Gastroesophageal sphincter (tissue), 4 donors: Measurements from ENCODE around the gene SENP7. TPM values are rescaled to one million over a fixed set of nuclear protein-coding genes. Genes with fewer than 3 reads are reported as not detected.

Source experiments
- ATAC-seq: fragments of 150-250 bp; one replicate; pipeline ENCODE4 v1.9.1; 2016; ENCODE audit warnings: mild to moderate bottlenecking, moderate library complexity
- H3K27ac ChIP-seq, 4 donors: fragments of 200-600 bp; sonication (generic) in 3 of 4; 1 replicate in 3 of 4; 2 replicates in 1 of 4; pipeline ENCODE4 v1.5.1; 2016 to 2019
- H3K27me3 ChIP-seq: fragments of 200-600 bp; sonication (generic); one replicate; pipeline ENCODE4 v1.5.1; 2019
- H3K36me3 ChIP-seq, 2 donors: fragments of 200-600 bp; sonication (generic); one replicate each; pipeline ENCODE4 v1.5.1; 2019; ENCODE audit warnings: control low read depth in 1 of 2
- H3K4me1 ChIP-seq, 3 donors: fragments of 200-600 bp; sonication (generic); 1 replicate in 2 of 3; 2 replicates in 1 of 3; pipeline ENCODE4 v1.5.1; 2016 to 2019; ENCODE audit warnings: control low read depth in 2 of 3
- H3K4me3 ChIP-seq, 2 donors: fragments of 200-600 bp; sonication (generic); one replicate each; pipeline ENCODE4 v1.5.1; 2019; ENCODE audit warnings: mild to moderate bottlenecking in 1 of 2, moderate library complexity in 1 of 2
- H3K9me3 ChIP-seq, 3 donors: fragments of 200-600 bp; sonication (generic); one replicate each; pipeline ENCODE4 v1.5.1; 2017 to 2019; ENCODE audit warnings: control low read depth in 2 of 3
- CTCF ChIP-seq, 4 experiments: fragments of 200-600 bp in 2 of 4; fragments of 450-650 bp in 2 of 4; sonication (generic) in 1 of 4; IDR thresholded peaks; one replicate each; pipeline ENCODE4 v1.5.1; 2017 to 2019; ENCODE audit warnings: antibody characterized with exemption in 4 of 4, mild to moderate bottlenecking in 2 of 4, moderate library complexity in 2 of 4
- EP300 ChIP-seq: sonication (generic); formaldehyde crosslinking; IDR thresholded peaks from one replicate; pipeline ENCODE4 v1.6.1; 2017; ENCODE audit warnings: antibody characterized with exemption, mild to moderate bottlenecking
- POLR2A ChIP-seq, 2 donors: fragments of 450-650 bp; IDR thresholded peaks; one replicate each; pipeline ENCODE4 v1.6.1; 2017; ENCODE audit warnings: antibody characterized with exemption in 2 of 2, mild to moderate bottlenecking in 2 of 2, moderate library complexity in 1 of 2
- POLR2AphosphoS5 ChIP-seq: sonication (generic); formaldehyde crosslinking; IDR thresholded peaks from one replicate; pipeline ENCODE4 v1.6.1; 2017; ENCODE audit warnings: antibody characterized with exemption
- WGBS, 2 donors: methylation state at CpG; one replicate each; pipeline ENCODE4 v1.1.5; 2018; ENCODE audit warnings: low coverage in 1 of 2; 5-methylcytosine and 5-hydroxymethylcytosine counted together
- total RNA-seq, 4 donors: library from RNA; depleted of rRNA; stranded (reverse); fragments of >200 nt; gene quantifications; one replicate each; pipeline ENCODE4 v1.1.0, GENCODE V29; 2016

Gene SENP7
- total RNA-seq, 4 donors from 2014 or later, result 14.8 to 41.4 (median 23.0) TPM

- Histone ChIP-seq H3K27me3 (no peaks in the 10 kb centered on the region), H3K4me1 (no peaks in the 10 kb centered on the region), H3K4me3 (no peak overlapping the region), H3K27ac (no peak overlapping the region), H3K36me3 (no peaks in the 10 kb centered on the region), H3K9me3 (peaks cover 0 to 8% (median 0%) of the 10 kb centered on the region in 3 donors)
- no peak for ATAC-seq
- 31 to 36% methylated on average over 5 of the region's 5 CpGs for WGBS, 2 donors
- TF ChIP-seq POLR2AphosphoS5 (no peak), CTCF (IDR thresholded peaks at IDR 0.05) (no peak), EP300 (no peak)
Measured at GRCh38 chr3:101303089-101303731, 209.8 kb downstream of the SENP7 start.

DNA sequence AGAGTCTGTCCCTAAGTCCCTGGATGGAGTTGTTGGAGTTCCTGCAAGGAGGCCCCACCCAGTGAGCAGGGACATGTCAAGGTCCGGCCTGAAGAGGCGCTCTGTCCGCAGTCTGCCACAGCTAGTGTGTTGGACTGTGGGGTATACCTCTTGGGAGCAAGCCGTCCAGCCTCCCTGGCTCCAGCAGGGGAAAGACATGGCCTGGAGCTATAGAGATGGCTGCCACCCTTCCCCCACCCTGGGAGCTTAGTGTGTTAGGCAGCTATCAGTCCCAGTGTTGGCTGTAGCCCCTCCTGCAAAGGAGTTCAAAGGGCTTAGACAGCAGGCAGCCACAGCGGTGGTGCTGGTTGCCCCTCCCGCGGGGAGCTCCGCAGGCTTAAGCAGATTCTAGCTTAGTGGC, 212.9 kb downstream of the SENP7 start:
- H3K36me3 ChIP-seq, result no peaks in the 10 kb centered on the region
- no peaks in the 10 kb centered on the region for H3K4me1 ChIP-seq
- TF ChIP-seq POLR2AphosphoS5, result no peak
- TF ChIP-seq EP300, result no peak
- no peak for TF ChIP-seq POLR2A (IDR thresholded peaks at IDR 0.05)
- TF ChIP-seq CTCF (IDR thresholded peaks at IDR 0.05), result no peak
- no peak for ATAC-seq
- no peak overlapping the region for H3K27ac ChIP-seq
- no CpG with 5 or more reads among the region's 8 CpGs for WGBS, 2 donors
- no peaks in the 10 kb centered on the region for H3K9me3 ChIP-seq
- H3K4me3 ChIP-seq, result no peak overlapping the region
- no peaks in the 10 kb centered on the region for H3K27me3 ChIP-seq

DNA sequence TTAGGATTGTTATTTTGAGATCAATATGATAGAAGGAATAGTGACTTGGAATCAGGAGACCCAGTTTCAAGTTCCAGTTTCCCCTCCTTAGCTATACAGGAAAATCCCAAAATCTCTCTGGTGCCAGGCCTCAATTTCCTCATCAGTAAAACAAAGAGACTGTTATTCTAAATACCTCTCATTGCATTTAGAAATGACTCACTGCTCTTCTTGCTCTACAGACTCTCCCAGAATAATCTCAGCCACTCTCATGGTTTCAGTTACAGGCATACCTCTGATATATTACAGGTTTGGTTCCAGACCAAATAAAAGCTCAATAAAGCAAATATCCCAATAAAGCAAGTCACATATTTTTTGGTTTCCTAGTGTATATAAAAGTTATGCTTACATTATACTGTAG, 221.0 kb downstream of the SENP7 start:
- no peak overlapping the region for H3K4me3 ChIP-seq
- no peaks in the 10 kb centered on the region for H3K36me3 ChIP-seq
- H3K27ac ChIP-seq, result no peak overlapping the region
- no peaks in the 10 kb centered on the region for H3K27me3 ChIP-seq
- no peak for ATAC-seq
- no peaks in the 10 kb centered on the region for H3K4me1 ChIP-seq
- TF ChIP-seq POLR2A (IDR thresholded peaks at IDR 0.05), result no peak
- TF ChIP-seq EP300, result no peak
- TF ChIP-seq POLR2AphosphoS5, result no peak
- no peak for TF ChIP-seq CTCF (IDR thresholded peaks at IDR 0.05)
- no peaks in the 10 kb centered on the region for H3K9me3 ChIP-seq

- H3K36me3 ChIP-seq, result no peaks in the 10 kb centered on the region
- H3K4me1 ChIP-seq, result no peaks in the 10 kb centered on the region
- TF ChIP-seq EP300 (no peak), POLR2A (IDR thresholded peaks at IDR 0.05) (no peak), CTCF (IDR thresholded peaks at IDR 0.05) (no peak), POLR2AphosphoS5 (no peak)
- no peak for ATAC-seq
- H3K27me3 ChIP-seq, result no peaks in the 10 kb centered on the region
- H3K27ac ChIP-seq, result no peak overlapping the region
- 90 to 95% methylated on average over 2 of the region's 2 CpGs for WGBS, 2 donors
- no peak overlapping the region for H3K4me3 ChIP-seq
- H3K9me3 ChIP-seq, result no peaks in the 10 kb centered on the region
Measured at GRCh38 chr3:101288294-101288693, 224.7 kb downstream of the SENP7 start.

DNA sequence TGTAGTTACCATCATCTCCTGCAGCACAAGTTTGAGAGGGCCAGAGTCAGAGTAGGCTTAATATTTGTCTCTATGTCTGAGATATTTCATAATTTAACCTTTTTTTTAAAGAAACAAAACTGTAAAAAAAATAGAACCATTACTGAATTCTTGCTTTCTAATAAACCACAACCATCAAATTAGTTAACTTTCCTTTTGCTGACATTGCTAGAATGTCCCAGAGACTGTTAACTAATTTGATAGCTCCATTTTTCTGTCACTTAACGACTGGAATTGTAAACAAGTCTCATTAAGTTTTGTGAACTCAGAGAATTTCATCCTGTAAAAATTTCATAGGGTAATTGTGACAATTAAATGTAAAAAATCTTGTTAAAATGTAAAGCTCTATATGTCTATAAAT, 228.3 kb downstream of the SENP7 start:
- WGBS, 2 donors, result 54 to 82% methylated on average over 1 of the region's 1 CpG
- no peaks in the 10 kb centered on the region for H3K36me3 ChIP-seq
- no peak for TF ChIP-seq EP300
- TF ChIP-seq CTCF (IDR thresholded peaks at IDR 0.05), result no peak
- no peak for TF ChIP-seq POLR2AphosphoS5
- no peak for TF ChIP-seq POLR2A (IDR thresholded peaks at IDR 0.05)
- no peak overlapping the region for H3K27ac ChIP-seq
- no peaks in the 10 kb centered on the region for H3K9me3 ChIP-seq
- no peak for ATAC-seq
- H3K27me3 ChIP-seq, result no peaks in the 10 kb centered on the region
- no peaks in the 10 kb centered on the region for H3K4me1 ChIP-seq
- H3K4me3 ChIP-seq, result no peak overlapping the region
